WERI-Rb-1 (cell line): Measurements from ENCODE around the gene ATP5IF1.

Source experiments
- DNase-seq: peaks from one replicate; pipeline ENCODE4 v3.0.0-alpha.2; 2020
- H3K27ac ChIP-seq: fragments of 250-450 bp; sonication (Bioruptor Pico); 2 replicates; pipeline ENCODE4 v1.5.1; 2020; ENCODE audit warnings: mild to moderate bottlenecking, moderate library complexity
- H3K27me3 ChIP-seq: fragments of 250-450 bp; sonication (Bioruptor Pico); 2 replicates; pipeline ENCODE4 v1.5.1; 2021; ENCODE audit warnings: mild to moderate bottlenecking, low read depth, moderate library complexity; ENCODE audit not compliant: insufficient read depth, severe bottlenecking
- H3K36me3 ChIP-seq: fragments of 250-450 bp; sonication (Bioruptor Pico); 2 replicates; pipeline ENCODE4 v1.5.1; 2020; ENCODE audit warnings: mild to moderate bottlenecking, moderate library complexity
- H3K4me3 ChIP-seq: 2 replicates; pipeline ENCODE4 v1.5.1; 2011; ENCODE audit warnings: low read depth, mild to moderate bottlenecking, control low read depth, low read length
- H3K9me3 ChIP-seq: fragments of 250-450 bp; sonication (Bioruptor Pico); 2 replicates; pipeline ENCODE4 v1.5.1; 2021; ENCODE audit warnings: mild to moderate bottlenecking, moderate library complexity; ENCODE audit not compliant: severe bottlenecking
- CTCF ChIP-seq: IDR thresholded peaks from 2 replicates; pipeline ENCODE4 v1.5.1; 2011; ENCODE audit warnings: low read depth, mild to moderate bottlenecking, control low read depth, inconsistent platforms, low read length

Gene ATP5IF1

GRCh38 chr1:28241638-28242241, 5.8 kb downstream of the ATP5IF1 start:
- Histone ChIP-seq H3K27ac (no peak overlapping the region), H3K4me3 (no peak overlapping the region), H3K9me3 (no peaks in the 10 kb centered on the region), H3K36me3 (peaks cover 12% of the 10 kb centered on the region), H3K27me3 (no peaks in the 10 kb centered on the region)
- TF ChIP-seq CTCF: no peak
- DNase-seq: no peak

GRCh38 chr1:28243685-28244311, 7.9 kb downstream of the ATP5IF1 start:
- Histone ChIP-seq H3K36me3 (no peaks in the 10 kb centered on the region; the same call in 1 of the 2 replicates), H3K27me3 (no peaks in the 10 kb centered on the region), H3K4me3 (no peak overlapping the region), H3K9me3 (no peaks in the 10 kb centered on the region), H3K27ac (no peak overlapping the region)
- no peak for TF ChIP-seq CTCF
- no peak for DNase-seq

- no peak for TF ChIP-seq CTCF
- no peaks in the 10 kb centered on the region for H3K9me3 ChIP-seq
- no peak overlapping the region for H3K4me3 ChIP-seq
- H3K27me3 ChIP-seq: no peaks in the 10 kb centered on the region
- DNase-seq: no peak
- H3K36me3 ChIP-seq: no peaks in the 10 kb centered on the region
- H3K27ac ChIP-seq: no peak overlapping the region
These were observed 8.8 kb downstream of the ATP5IF1 start for GRCh38 chr1:28244549-28245251.

GRCh38 chr1:28246427-28246832, 10.5 kb downstream of the ATP5IF1 start:
- no peak for DNase-seq
- Histone ChIP-seq H3K9me3 (no peaks in the 10 kb centered on the region), H3K27me3 (no peaks in the 10 kb centered on the region), H3K36me3 (no peaks in the 10 kb centered on the region), H3K27ac (no peak overlapping the region; the same call in 1 of the 2 replicates), H3K4me3 (peak overlapping the region; percentile 58)
- TF ChIP-seq CTCF: no peak

- Histone ChIP-seq H3K36me3 (no peaks in the 10 kb centered on the region), H3K27ac (no peak overlapping the region), H3K9me3 (no peaks in the 10 kb centered on the region), H3K4me3 (peak overlapping the region; percentile 28; the same call in 1 of the 2 replicates), H3K27me3 (no peaks in the 10 kb centered on the region)
- DNase-seq: no peak
- no peak for TF ChIP-seq CTCF
These were observed 11.8 kb downstream of the ATP5IF1 start for GRCh38 chr1:28247612-28248272.
